Right cardiac atrium (tissue), 5 donors: ENCODE measurements around the gene LTBP2. TPM values are rescaled to one million over a fixed set of nuclear protein-coding genes. Genes with fewer than 3 reads are reported as not detected.

Experiments
- ATAC-seq, 2 donors: fragments of 200-7000 bp; cut with Tn5 transposase; one replicate each; pipeline versions ENCODE4 v1.8.0 to v1.9.1; 2020; ENCODE audit warnings: moderate library complexity in 2 of 2, mild to moderate bottlenecking in 1 of 2
- DNase-seq, 3 donors: peaks; one replicate each; pipeline ENCODE4 v3.0.0-alpha.2; 2020
- H3K27ac ChIP-seq: one replicate; pipeline ENCODE4 v1.5.1; 2013; ENCODE audit warnings: mild to moderate bottlenecking, low read length, control low read depth, moderate library complexity
- H3K27me3 ChIP-seq: one replicate; pipeline ENCODE4 v1.6.1; 2013; ENCODE audit not compliant: control insufficient read depth, insufficient read depth
- H3K4me1 ChIP-seq: one replicate; pipeline ENCODE4 v1.6.1; 2013; ENCODE audit warnings: low read length; ENCODE audit not compliant: control insufficient read depth, insufficient read depth
- H3K4me3 ChIP-seq: one replicate; pipeline ENCODE4 v1.5.1; 2013; ENCODE audit warnings: low read length, control low read depth
- H3K9me3 ChIP-seq: one replicate; pipeline ENCODE4 v1.6.1; 2013; ENCODE audit warnings: low read length; ENCODE audit not compliant: control insufficient read depth
- WGBS: extraction: QIAGEN DNeasy Blood & Tissue Kit; methylation state at CpG from one replicate; pipeline ENCODE4 v1.1.7; 2013; 5-methylcytosine and 5-hydroxymethylcytosine counted together
- intact Hi-C, 4 donors: fragments of 100-400 bp; cut with DNase I; formaldehyde crosslinking; loops; one replicate each; pipeline versions ENCODE4 v1.11.0 to v1.14.0; 2022 to 2023
- polyA plus RNA-seq: library from polyadenylated mRNA; stranded (reverse); fragments of 200-250 nt; gene quantifications from one replicate; pipeline ENCODE4 v1.2.3, GENCODE V29; 2013
- total RNA-seq, 4 donors: library from RNA; stranded (reverse); fragmentation: NEBNext Ultra II Directional; extraction: Animal tissue kit (Norgen Biotek cat#: 25700); gene quantifications; one replicate each; pipeline ENCODE4 v1.2.1, GENCODE V29; 2021
- donor health status: healthy with polysubstance abuse.
- donor health status: DM: no; HTN: yes; CAD: no.
- donor health status: DM: no; HTN: no; CAD: no.
- donor health status: DM: no; HTN: yes; CAD: no; lungs with severe emphysema.
- donor health status: DM: yes; HTN: yes; CAD: no.

The LTBP2 gene
- total and polyA plus RNA-seq, 5 donors = 3.4 to 46.0 (median 22.0) TPM

DNA sequence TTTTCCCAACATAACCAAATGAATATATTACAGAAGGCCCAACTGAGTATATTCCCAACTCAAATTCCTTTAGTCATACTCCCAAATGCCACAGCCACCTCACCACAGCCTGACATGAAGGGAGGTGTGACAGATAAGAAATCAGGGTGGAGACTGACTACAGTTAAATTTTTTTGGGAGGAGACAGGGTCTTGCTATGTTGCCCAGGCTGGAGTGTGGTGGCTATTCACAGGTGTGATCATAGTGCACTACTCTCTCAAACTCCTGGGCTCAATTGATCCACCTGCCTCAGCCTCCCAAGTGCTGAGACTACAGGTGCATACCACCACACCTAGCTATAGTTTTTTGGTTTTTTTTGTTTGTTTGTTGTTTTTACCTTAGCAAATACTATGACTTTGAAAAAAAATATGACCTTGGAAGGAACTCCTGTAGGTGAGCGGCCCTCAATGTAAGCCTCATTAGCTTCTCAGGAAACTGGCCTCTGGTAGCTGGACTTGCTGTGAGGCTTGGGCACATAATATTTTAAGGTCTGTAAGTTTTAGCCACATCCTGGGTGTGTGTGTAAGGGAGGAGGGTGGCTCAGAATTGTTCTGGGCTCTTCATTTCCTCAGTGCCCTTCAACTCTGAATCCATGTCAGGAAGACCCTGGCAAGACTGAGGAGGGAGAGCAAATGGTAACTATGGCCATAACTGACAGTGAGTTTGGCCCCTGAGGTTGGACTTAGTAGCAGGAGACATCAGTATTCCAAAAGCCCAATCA, 39.1 kb upstream of the LTBP2 start:
- Histone ChIP-seq H3K27me3 (no peaks in the 10 kb centered on the region), H3K4me3 (no peak overlapping the region), H3K9me3 (no peaks in the 10 kb centered on the region), H3K27ac (no peak overlapping the region), H3K4me1 (peaks cover 3% of the 10 kb centered on the region)
- intact Hi-C loops = no loop called here
- WGBS = 95% methylated on average over 1 of the region's 1 CpG
- DNase-seq (no peak), ATAC-seq (no peak)

DNA sequence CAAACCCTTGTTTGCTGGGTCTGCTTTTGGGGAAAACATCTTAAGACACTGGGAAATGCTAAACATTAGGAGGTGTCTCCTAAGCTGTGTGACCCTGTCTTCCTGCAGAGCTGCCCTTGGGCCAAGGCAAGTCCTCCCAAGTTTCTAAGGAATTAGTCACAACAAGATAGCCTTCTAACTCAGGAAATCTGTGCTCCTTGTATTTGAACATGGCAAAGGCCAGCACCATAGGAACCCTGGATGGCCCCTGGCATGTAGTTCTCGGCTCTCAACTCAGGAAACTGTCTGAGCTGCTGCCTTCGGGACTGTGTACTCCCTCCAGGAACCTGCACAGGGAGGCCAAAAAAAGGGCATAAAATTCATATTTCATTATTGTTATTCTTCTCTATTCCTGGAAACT, 37.6 kb upstream of the LTBP2 start:
- ATAC-seq = peak; percentile 51 to 70

DNA sequence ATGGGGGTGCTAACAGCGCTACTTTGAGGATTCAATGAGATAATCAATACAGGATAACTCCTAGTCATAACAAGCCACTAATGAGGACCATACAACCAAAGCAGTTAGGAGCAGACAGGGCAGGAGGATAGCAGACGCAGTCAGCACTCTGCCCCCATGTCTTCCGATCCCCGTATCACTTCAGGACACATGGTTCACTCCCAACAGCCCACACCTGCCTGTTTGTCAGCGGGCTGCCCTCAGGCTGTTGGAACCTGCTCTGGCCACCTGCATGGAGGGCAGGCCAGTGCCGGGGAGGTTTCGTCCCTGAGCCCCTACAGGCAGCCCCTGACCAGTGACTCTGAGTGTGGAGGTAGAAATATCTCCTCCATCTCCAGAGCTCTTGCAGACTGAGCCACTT, 37.1 kb upstream of the LTBP2 start:
- WGBS = 80% methylated on average over 7 of the region's 7 CpGs
- intact Hi-C loops = no loop called here
- H3K27ac ChIP-seq = no peak overlapping the region

More for the DNA sequence above, 37.6 kb upstream of the LTBP2 start:
- H3K27me3 ChIP-seq = no peaks in the 10 kb centered on the region
- intact Hi-C loops = no loop called here
- WGBS = 48% methylated on average over 2 of the region's 2 CpGs
- no peak for DNase-seq
- no peak overlapping the region for H3K4me3 ChIP-seq
- H3K27ac ChIP-seq = no peak overlapping the region
- no peaks in the 10 kb centered on the region for H3K4me1 ChIP-seq
- H3K9me3 ChIP-seq = no peaks in the 10 kb centered on the region

DNA sequence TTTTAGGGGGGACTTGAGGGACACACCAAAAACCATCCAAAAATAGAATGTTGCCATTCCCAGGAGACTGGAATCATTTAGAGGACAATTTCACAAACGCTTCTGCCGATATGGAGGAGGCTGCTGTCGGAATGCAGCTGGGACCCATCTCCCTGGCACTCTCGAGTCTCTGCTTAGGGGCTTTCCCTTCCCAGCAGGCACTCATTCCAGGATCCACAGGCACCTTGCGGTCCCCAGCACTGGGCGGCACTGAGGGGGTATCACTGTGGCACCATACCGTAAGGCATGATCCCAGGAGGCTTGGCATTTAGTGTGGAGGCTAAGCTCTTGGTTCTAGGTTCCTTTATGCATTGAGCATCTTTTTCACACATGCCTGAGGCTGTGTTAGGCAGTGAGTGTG, 36.6 kb upstream of the LTBP2 start:
- 39% methylated on average over 7 of the region's 7 CpGs for WGBS
- DNase-seq (no peak), ATAC-seq (peak in 1 of 2 donors; percentile 8)
- intact Hi-C loops = no loop called here
- Histone ChIP-seq H3K4me3 (no peak overlapping the region), H3K27me3 (no peaks in the 10 kb centered on the region), H3K9me3 (no peaks in the 10 kb centered on the region), H3K4me1 (no peaks in the 10 kb centered on the region), H3K27ac (no peak overlapping the region)

More for the DNA sequence above, 37.1 kb upstream of the LTBP2 start:
- Histone ChIP-seq H3K9me3 (no peaks in the 10 kb centered on the region), H3K4me1 (no peaks in the 10 kb centered on the region), H3K27me3 (no peaks in the 10 kb centered on the region), H3K4me3 (no peak overlapping the region)
- ATAC-seq = no peak
- DNase-seq = no peak

DNA sequence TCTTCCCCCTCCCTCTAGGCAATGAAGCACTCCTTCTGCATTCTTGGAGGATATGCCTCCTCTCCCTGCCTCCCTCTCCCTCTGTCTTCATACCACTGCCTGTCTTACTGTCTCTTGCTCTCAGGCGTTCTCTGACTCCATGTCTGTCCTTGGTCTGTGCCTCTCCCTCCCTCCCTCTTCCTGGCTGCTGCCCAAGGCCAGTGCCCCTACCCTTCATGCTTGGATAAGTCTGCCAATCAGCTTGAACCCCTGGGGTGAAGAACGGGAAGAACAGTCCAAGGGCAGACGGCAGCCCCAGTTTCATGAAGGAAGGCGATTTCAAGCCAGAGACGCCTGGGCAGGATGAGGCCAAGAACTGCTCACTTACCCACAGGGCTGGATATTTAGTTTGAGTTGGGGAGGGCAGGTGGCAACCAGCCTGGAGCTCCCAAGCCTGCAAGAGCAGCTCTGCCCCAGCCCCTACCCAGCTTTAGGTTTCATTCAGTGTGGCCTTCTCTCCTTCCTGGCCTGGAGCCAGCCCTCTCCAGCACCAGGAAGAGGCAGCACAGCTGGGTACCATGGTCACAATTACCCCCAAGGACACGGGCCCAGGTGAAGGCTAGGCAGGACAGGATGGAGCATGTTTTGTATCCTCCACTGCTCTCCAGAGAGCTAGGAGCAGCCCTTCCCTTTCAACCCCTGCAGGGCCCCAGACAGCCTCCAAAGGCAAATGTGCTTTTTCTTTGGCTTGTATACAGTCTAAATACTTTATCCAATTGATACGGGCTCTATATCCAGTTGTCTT, 35.8 kb upstream of the LTBP2 start:
- Histone ChIP-seq H3K4me1 (no peaks in the 10 kb centered on the region), H3K27me3 (no peaks in the 10 kb centered on the region), H3K9me3 (no peaks in the 10 kb centered on the region), H3K27ac (no peak overlapping the region), H3K4me3 (no peak overlapping the region)
- ATAC-seq (peak in 1 of 2 donors; percentile 9), DNase-seq (peak in 1 of 3 donors; percentile 72)
- intact Hi-C loops = no loop called here
- 19% methylated on average over 7 of the region's 7 CpGs for WGBS

DNA sequence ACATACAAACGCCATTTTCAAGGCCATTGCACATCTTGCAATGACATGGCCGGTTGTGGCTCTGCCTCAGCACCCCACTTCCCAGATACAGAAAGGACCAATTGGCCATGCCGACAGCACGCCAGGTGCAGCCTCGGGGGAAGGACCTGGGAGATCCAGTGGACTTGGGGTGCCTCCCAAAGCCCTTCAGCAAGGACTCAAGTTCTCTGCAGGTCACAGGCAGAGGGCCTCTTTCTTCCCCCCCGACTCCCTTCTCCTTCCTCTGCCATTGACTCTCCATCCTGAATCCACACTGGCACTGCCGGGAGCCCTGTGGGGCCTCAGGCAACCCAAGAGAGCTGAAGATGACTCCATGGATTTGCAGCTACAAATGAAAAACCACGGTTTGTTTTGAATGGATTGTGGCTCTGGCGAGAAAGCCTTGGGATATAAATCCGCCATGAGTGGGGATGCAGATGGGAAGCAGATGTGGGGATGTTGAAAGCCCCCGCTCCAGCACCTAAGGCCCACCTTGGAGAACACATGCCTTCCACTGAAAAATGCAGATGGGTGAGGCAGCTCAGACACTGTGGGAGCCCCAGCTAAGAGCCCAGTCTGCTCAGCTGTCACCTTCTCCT, 35.1 kb upstream of the LTBP2 start:
- intact Hi-C loops = no loop called here

DNA sequence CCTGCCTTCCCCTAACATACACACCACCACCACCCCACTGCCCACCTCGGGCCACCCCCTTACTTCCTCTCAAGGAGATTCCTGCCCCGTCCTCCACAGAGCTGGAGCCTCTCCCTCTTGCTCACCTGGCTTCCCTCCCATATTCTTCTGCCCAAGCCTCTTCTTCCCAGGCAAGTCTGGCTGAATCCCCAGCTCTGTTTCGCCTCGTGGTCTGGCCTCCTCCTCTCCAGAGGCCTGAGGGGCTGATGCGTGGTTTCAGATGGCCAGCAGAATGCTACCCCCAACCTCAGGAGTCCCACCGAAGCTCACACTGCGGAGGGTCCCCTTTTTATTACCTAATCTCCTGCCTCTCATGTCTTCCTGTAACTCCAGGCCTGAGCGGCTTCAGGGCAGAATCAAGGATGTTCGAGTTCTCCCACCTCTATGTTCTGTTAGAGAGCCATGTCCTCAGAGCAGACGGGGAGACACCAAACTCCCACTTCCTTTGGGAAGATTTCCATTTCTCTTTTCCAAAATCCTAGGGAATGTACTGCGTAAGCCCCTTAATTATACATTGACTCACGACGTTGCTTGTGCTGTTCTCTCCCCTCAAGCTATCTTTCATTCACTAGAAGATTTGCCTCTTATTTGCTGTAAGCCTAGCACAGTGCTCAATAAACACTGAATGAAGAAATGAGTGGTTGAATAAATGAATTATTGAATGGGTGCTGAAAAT, 33.9 kb upstream of the LTBP2 start:
- intact Hi-C loops = no loop called here
- no peaks in the 10 kb centered on the region for H3K9me3 ChIP-seq
- 61% methylated on average over 13 of the region's 13 CpGs for whole genome bisulfite sequencing
- no peak overlapping the region for H3K4me3 ChIP-seq
- H3K27me3 ChIP-seq = no peaks in the 10 kb centered on the region
- DNase-seq (no peak), ATAC-seq (no peak)
- H3K27ac ChIP-seq = no peak overlapping the region
- H3K4me1 ChIP-seq = no peaks in the 10 kb centered on the region

More for the DNA sequence above, 35.1 kb upstream of the LTBP2 start:
- Histone ChIP-seq H3K27ac (no peak overlapping the region), H3K4me1 (no peaks in the 10 kb centered on the region), H3K9me3 (no peaks in the 10 kb centered on the region), H3K4me3 (no peak overlapping the region), H3K27me3 (no peaks in the 10 kb centered on the region)
- ATAC-seq (no peak), DNase-seq (no peak)
- 90% methylated on average over 11 of the region's 11 CpGs for WGBS

DNA sequence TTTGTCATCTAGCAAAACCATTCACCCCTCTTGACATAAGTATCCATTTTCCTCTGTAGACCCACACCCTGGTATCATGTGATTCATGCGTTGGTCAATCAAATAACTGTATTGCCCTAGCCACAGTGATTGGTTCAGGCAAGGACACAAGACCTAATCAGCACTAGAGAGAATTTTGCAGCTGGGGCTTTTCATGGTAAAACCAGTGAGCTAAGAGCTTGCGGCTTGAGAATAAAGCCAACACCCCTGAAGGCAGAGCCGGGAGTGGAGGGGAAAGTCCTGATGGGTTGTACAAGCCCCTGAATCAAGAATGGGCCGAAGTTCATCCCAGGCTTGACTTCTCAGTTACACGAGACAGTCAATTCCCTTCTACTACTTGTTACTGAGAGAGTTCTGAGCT, 33.2 kb upstream of the LTBP2 start:
- Histone ChIP-seq H3K9me3 (no peaks in the 10 kb centered on the region), H3K27ac (no peak overlapping the region), H3K27me3 (no peaks in the 10 kb centered on the region), H3K4me3 (no peak overlapping the region), H3K4me1 (no peaks in the 10 kb centered on the region)
- 55% methylated on average over 5 of the region's 5 CpGs for WGBS
- DNase-seq (peak in 1 of 3 donors; percentile 55), ATAC-seq (peak; percentile 17 to 30)
- intact Hi-C loops = no loop called here

DNA sequence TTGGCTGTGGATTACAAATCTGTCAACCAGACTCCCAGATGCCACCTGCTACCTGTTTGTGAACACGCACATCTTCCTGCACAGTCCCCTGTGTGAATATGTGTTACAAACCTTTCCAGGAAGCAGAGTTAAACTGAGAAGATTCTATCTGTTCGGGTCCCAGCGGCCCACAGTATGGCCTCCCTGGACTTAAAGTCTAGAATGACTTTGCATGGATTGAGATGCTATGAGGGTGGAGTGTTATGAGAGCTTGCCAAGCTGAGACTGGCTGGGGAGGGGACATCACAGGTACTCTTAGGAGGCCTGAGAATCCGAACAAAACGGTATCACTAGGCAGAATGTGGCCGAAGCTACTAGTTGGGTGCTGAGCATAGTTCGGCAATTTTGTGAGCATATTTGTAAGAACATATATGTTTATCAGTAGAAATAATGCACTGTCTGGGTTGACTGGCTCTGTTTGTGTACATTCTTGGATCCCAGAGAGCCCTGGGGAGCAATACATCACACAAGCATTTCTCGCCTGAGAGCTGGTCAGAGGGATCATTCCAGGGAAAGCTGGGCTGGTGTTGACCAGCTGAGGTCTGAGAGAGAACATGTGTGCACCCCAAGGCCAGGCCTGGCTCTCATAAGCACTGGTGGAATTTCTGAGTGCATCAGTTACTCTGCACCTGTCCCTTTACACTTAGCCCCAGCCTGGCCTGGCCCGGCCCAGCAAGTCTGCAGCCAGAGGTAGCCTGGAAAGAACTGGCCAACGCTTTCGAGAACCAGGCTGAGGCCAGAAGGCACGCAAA, 29.8 kb upstream of the LTBP2 start:
- 74% methylated on average over 12 of the region's 12 CpGs for WGBS
- DNase-seq (peak in 1 of 3 donors; percentile 66), ATAC-seq (peak; percentile 27 to 54)
- Histone ChIP-seq H3K27ac (peak overlapping the region; percentile 1), H3K4me1 (no peaks in the 10 kb centered on the region), H3K4me3 (no peak overlapping the region), H3K27me3 (no peaks in the 10 kb centered on the region), H3K9me3 (no peaks in the 10 kb centered on the region)
- intact Hi-C loops = no loop called here

DNA sequence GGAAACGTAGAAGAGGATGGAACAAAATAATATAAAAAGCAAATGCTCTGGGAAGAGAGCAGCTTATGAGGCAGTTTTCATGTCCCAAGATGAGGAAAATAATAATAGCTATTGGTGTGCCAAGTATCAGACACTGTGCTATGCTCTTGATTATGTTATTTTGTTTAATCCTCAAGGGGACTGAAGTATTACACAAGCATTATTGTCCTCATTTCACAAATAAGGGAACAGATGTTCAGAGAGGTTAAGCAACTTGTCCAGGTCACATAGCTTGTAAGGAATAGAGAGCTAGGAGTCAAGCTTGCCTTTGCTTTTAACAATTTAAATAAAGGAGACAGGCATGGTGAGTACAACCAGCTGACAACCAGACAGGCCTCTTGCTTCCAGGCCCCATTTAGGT, 26.9 kb upstream of the LTBP2 start:
- Histone ChIP-seq H3K9me3 (no peaks in the 10 kb centered on the region), H3K27me3 (no peaks in the 10 kb centered on the region), H3K4me3 (no peak overlapping the region), H3K4me1 (no peaks in the 10 kb centered on the region), H3K27ac (no peak overlapping the region)
- DNase-seq = no peak
- intact Hi-C loops = no loop called here
- WGBS = 60% methylated on average over 1 of the region's 1 CpG
- ATAC-seq = peak in 1 of 2 donors; percentile 24
